IMR-90 (cell line): ENCODE data around the gene GH2. TPM values are rescaled to one million over a fixed set of nuclear protein-coding genes. Genes with fewer than 3 reads are reported as not detected.

Experiments used
- ATAC-seq: fragments of 200-7000 bp; cut with Tn5 transposase; 2 replicates; pipeline ENCODE4 v1.9.1; 2020; ENCODE audit warnings: low read depth, mild to moderate bottlenecking, moderate library complexity
- BruUV-seq: library from RNA; stranded (reverse); fragments of 400-500 nt; replicated peaks from 2 replicates; lab custom pipeline; 2021; lab: Mats Ljungman, UMichigan
- CTCF ChIA-PET: fragments of 300-600 bp; formaldehyde crosslinking; extraction: SDS; loops from one replicate; lab custom pipeline; 2021; ENCODE audit warnings: antibody characterized with exemption; lab: Yijun Ruan, JAX
- POLR2A ChIA-PET: fragments of 300-600 bp; sonication (Branson Sonifier 250); formaldehyde crosslinking; loops from one replicate; lab custom pipeline; 2022; ENCODE audit warnings: antibody characterized with exemption; ENCODE audit not compliant: unreplicated experiment; lab: Charles Lee
- DNase-seq: peaks from one replicate; pipeline ENCODE4 v3.0.0; 2013
- H2AFZ ChIP-seq: replicated peaks from 2 replicates; pipeline ENCODE3; 2013; ENCODE audit warnings: low read length, mild to moderate bottlenecking; ENCODE audit not compliant: poor library complexity
- H2AK5ac ChIP-seq: 2 replicates; pipeline ENCODE4 v1.6.1; 2013; ENCODE audit warnings: low read depth, low read length, inconsistent platforms
- H2AK9ac ChIP-seq: replicated peaks from 2 replicates; pipeline ENCODE3; 2013; ENCODE audit warnings: mild to moderate bottlenecking, low read depth, low read length, moderate library complexity; ENCODE audit not compliant: poor library complexity
- H2BK120ac ChIP-seq: 2 replicates; pipeline ENCODE4 v1.6.1; 2013; ENCODE audit warnings: low read depth, low read length, inconsistent platforms
- H2BK15ac ChIP-seq: 3 replicates; pipeline ENCODE4 v1.6.1; 2013; ENCODE audit warnings: low read depth, low read length, inconsistent platforms
- H2BK20ac ChIP-seq: 2 replicates; pipeline ENCODE4 v1.6.1; 2013; ENCODE audit warnings: low read depth, mild to moderate bottlenecking, inconsistent platforms, low read length, moderate library complexity
- H2BK5ac ChIP-seq: 2 replicates; pipeline ENCODE4 v1.6.1; 2013; ENCODE audit warnings: mild to moderate bottlenecking, low read depth, low read length, inconsistent platforms; ENCODE audit not compliant: poor library complexity, severe bottlenecking
- H3K14ac ChIP-seq: replicated peaks from 2 replicates; pipeline ENCODE4 v1.6.1; 2013; ENCODE audit warnings: low read depth, low read length, inconsistent platforms
- H3K18ac ChIP-seq: 2 replicates; pipeline ENCODE4 v1.6.1; 2013; ENCODE audit warnings: low read depth, low read length, control low read depth
- H3K23ac ChIP-seq: 2 replicates; pipeline ENCODE4 v1.6.1; 2013; ENCODE audit warnings: low read depth, low read length, inconsistent platforms
- H3K27ac ChIP-seq: 2 replicates; pipeline ENCODE4 v1.5.1; 2013; ENCODE audit warnings: mild to moderate bottlenecking, control low read depth, low read length; ENCODE audit not compliant: insufficient read depth
- H3K27me3 ChIP-seq: 2 replicates; pipeline ENCODE4 v1.6.1; 2013; ENCODE audit warnings: low read length; ENCODE audit not compliant: control insufficient read depth, insufficient read depth
- H3K36me3 ChIP-seq: 2 replicates; pipeline ENCODE4 v1.6.1; 2013; ENCODE audit warnings: low read length, mixed read lengths; ENCODE audit not compliant: control insufficient read depth, insufficient read depth
- H3K4ac ChIP-seq: 2 replicates; pipeline ENCODE4 v1.6.1; 2013; ENCODE audit warnings: low read depth, low read length, inconsistent platforms
- H3K4me1 ChIP-seq: 2 replicates; pipeline ENCODE4 v1.6.1; 2013; ENCODE audit warnings: low read length, mixed read lengths; ENCODE audit not compliant: control insufficient read depth, insufficient read depth
- H3K4me2 ChIP-seq: 2 replicates; pipeline ENCODE4 v1.6.1; 2013; ENCODE audit warnings: low read depth, mild to moderate bottlenecking, control low read depth, low read length, moderate library complexity
- H3K4me3 ChIP-seq: 2 replicates; pipeline ENCODE4 v1.5.1; 2013; ENCODE audit warnings: low read depth, mild to moderate bottlenecking, control low read depth, low read length, moderate library complexity; ENCODE audit not compliant: insufficient read depth
- H3K56ac ChIP-seq: 2 replicates; pipeline ENCODE4 v1.6.1; 2013; ENCODE audit warnings: low read length, inconsistent platforms; ENCODE audit not compliant: insufficient read depth; ENCODE audit errors: extremely low read depth
- H3K79me1 ChIP-seq, 2 experiments: 2 replicates each; pipeline ENCODE4 v1.6.1; 2013; ENCODE audit warnings: low read length in 2 of 2, inconsistent platforms in 1 of 2, low read depth in 1 of 2
- H3K9ac ChIP-seq: 2 replicates; pipeline ENCODE4 v1.6.1; 2013; ENCODE audit warnings: low read depth, low read length, control low read depth
- H3K9me1 ChIP-seq: 2 replicates; pipeline ENCODE4 v1.6.1; 2013; ENCODE audit warnings: low read length, inconsistent platforms; ENCODE audit not compliant: insufficient read depth
- H3K9me3 ChIP-seq: 2 replicates; pipeline ENCODE4 v1.6.1; 2013; ENCODE audit warnings: low read length; ENCODE audit not compliant: control insufficient read depth, insufficient read depth
- H4K20me1 ChIP-seq: 2 replicates; pipeline ENCODE4 v1.6.1; 2013; ENCODE audit warnings: low read length, inconsistent platforms; ENCODE audit not compliant: insufficient read depth
- H4K5ac ChIP-seq: 2 replicates; pipeline ENCODE4 v1.6.1; 2013; ENCODE audit warnings: mild to moderate bottlenecking, low read depth, low read length, control low read depth
- H4K8ac ChIP-seq, 2 experiments: 2 replicates each; pipeline ENCODE4 v1.6.1; 2013; ENCODE audit warnings: low read depth in 2 of 2, low read length in 2 of 2, control low read depth in 1 of 2, inconsistent platforms in 1 of 2
- H4K91ac ChIP-seq: 2 replicates; pipeline ENCODE4 v1.6.1; 2013; ENCODE audit warnings: low read depth, low read length, inconsistent platforms; ENCODE audit not compliant: insufficient read depth
- BHLHE40 ChIP-seq: fragments of 150-350 bp; IDR thresholded peaks from 2 replicates; pipeline ENCODE4 v1.6.1; 2016; ENCODE audit warnings: mild to moderate bottlenecking, low read depth, low read length
- CEBPB ChIP-seq: IDR thresholded peaks from 2 replicates; pipeline ENCODE4 v1.6.1; 2012; ENCODE audit warnings: low read depth, low read length, improper control_type of control experiment
- CHD1 ChIP-seq: IDR thresholded peaks from 2 replicates; pipeline ENCODE4 v1.6.1; 2012; ENCODE audit warnings: low read depth, low read length, improper control_type of control experiment
- CTCF ChIP-seq: conservative IDR thresholded peaks from 2 replicates; pipeline ENCODE4 v1.5.1; 2012; ENCODE audit warnings: mild to moderate bottlenecking, low read depth, low read length, improper control_type of control experiment
- ELK1 ChIP-seq: fragments of 150-350 bp; IDR thresholded peaks from 2 replicates; pipeline ENCODE4 v1.6.1; 2016; ENCODE audit warnings: low read depth, mild to moderate bottlenecking, low read length, moderate library complexity, borderline replicate concordance
- FOS ChIP-seq: fragments of 150-350 bp; IDR thresholded peaks from 2 replicates; pipeline ENCODE4 v1.6.1; 2016; ENCODE audit warnings: low read depth, low read length
- MAFK ChIP-seq: IDR thresholded peaks from 2 replicates; pipeline ENCODE4 v1.6.1; 2012; ENCODE audit warnings: low read depth, low read length, improper control_type of control experiment
- MAZ ChIP-seq: IDR thresholded peaks from 2 replicates; pipeline ENCODE4 v1.6.1; 2012; ENCODE audit warnings: low read depth, mild to moderate bottlenecking, low read length, improper control_type of control experiment, moderate library complexity, borderline replicate concordance
- MXI1 ChIP-seq: IDR thresholded peaks from 2 replicates; pipeline ENCODE4 v1.6.1; 2012; ENCODE audit warnings: low read depth, mild to moderate bottlenecking, low read length, moderate library complexity, borderline replicate concordance
- NFE2L2 ChIP-seq: fragments of 150-350 bp; IDR thresholded peaks from 2 replicates; pipeline ENCODE4 v1.6.1; 2016; ENCODE audit warnings: low read depth, mild to moderate bottlenecking, low read length
- POLR2A ChIP-seq: IDR thresholded peaks from 2 replicates; pipeline ENCODE4 v1.6.1; 2012; ENCODE audit warnings: mild to moderate bottlenecking, low read depth, low read length
- RAD21 ChIP-seq: IDR thresholded peaks from 2 replicates; pipeline ENCODE4 v1.6.1; 2012; ENCODE audit warnings: low read length, improper control_type of control experiment
- RCOR1 ChIP-seq: IDR thresholded peaks from 2 replicates; pipeline ENCODE4 v1.6.1; 2012; ENCODE audit warnings: mild to moderate bottlenecking, low read length, improper control_type of control experiment; ENCODE audit not compliant: insufficient replicate concordance
- RFX5 ChIP-seq: IDR thresholded peaks from 2 replicates; pipeline ENCODE4 v1.8.0; 2012; ENCODE audit warnings: low read depth, mild to moderate bottlenecking, low read length, moderate library complexity
- SMC3 ChIP-seq: fragments of 150-350 bp; IDR thresholded peaks from 2 replicates; pipeline ENCODE4 v1.6.1; 2016; ENCODE audit warnings: low read depth, mild to moderate bottlenecking, antibody characterized with exemption, low read length, moderate library complexity
- USF2 ChIP-seq: fragments of 150-350 bp; IDR thresholded peaks from 2 replicates; pipeline ENCODE4 v1.6.1; 2017; ENCODE audit warnings: mild to moderate bottlenecking, antibody characterized with exemption, low read length, low read depth
- WGBS, 2 experiments: methylation state at CpG; one replicate each; pipeline versions ENCODE4 v1.1.5 to v1.1.7; 2013; ENCODE audit warnings: missing lambda C conversion rate in 2 of 2; ENCODE audit not compliant: insufficient read length in 1 of 2; ENCODE audit errors: extremely low coverage in 2 of 2; 5-methylcytosine and 5-hydroxymethylcytosine counted together
- dilution Hi-C: fragments of 300-500 bp; cut with HindIII; formaldehyde crosslinking; loops from one replicate; pipeline ENCODE4 v1.14.3; 2018; ENCODE audit warnings: low sequenced_read_pairs; ENCODE audit not compliant: unreplicated experiment
- in situ Hi-C: fragments of 300-500 bp; cut with MboI; formaldehyde crosslinking; loops from 3 replicates; pipeline ENCODE4 v1.14.3; 2019; ENCODE audit warnings: low sequenced_read_pairs, inconsistent platforms, mixed read lengths
- intact Hi-C: fragments of 100-400 bp; cut with micrococcal nuclease; formaldehyde crosslinking; loops from 2 replicates; pipeline ENCODE4 v1.10.0; 2022
- polyA plus RNA-seq, 3 experiments: library from polyadenylated mRNA; depleted of rRNA; stranded (reverse); fragments of >200 nt; gene quantifications; 2 replicates each; pipeline ENCODE4 v1.2.3, GENCODE V29; 2012; ENCODE audit warnings: low replicate concordance in 1 of 3
- total RNA-seq: library from RNA; depleted of rRNA; stranded (reverse); fragments of >200 nt; gene quantifications from 2 replicates; pipeline ENCODE4 v1.2.3, GENCODE V29; 2012

GH2 gene
- total and polyA plus RNA-seq, 2 of the 4 experiments (the other 2 are of a cell fraction), result not detected

GRCh38 chr17:63855185-63855584 is 26.6 kb downstream of the GH2 start:
- H2BK15ac ChIP-seq, result no peak overlapping the region
- no peak overlapping the region for H2AK5ac ChIP-seq
- in situ Hi-C loops (no loop called here), dilution Hi-C loops (no loop called here), intact Hi-C loops (no loop called here)
- no peak overlapping the region for H3K23ac ChIP-seq
- no peak overlapping the region for H3K4me3 ChIP-seq
- no peaks in the 10 kb centered on the region for H3K9me3 ChIP-seq
- H4K5ac ChIP-seq, result no peak overlapping the region
- no peak for TF ChIP-seq CTCF
- no peak for TF ChIP-seq RAD21
- TF ChIP-seq ELK1, result no peak
- no peak for TF ChIP-seq BHLHE40
- TF ChIP-seq POLR2A, result no peak
- no peak for TF ChIP-seq RCOR1
- TF ChIP-seq MXI1, result no peak
- no peak for TF ChIP-seq CEBPB
- TF ChIP-seq MAFK, result no peak
- TF ChIP-seq SMC3, result no peak
- TF ChIP-seq RFX5, result no peak
- no peak for TF ChIP-seq CHD1
- TF ChIP-seq MAZ, result no peak
- no peak for TF ChIP-seq NFE2L2
- no peak for TF ChIP-seq USF2
- no peak for TF ChIP-seq FOS
- H3K79me1 ChIP-seq, result no peaks in the 10 kb centered on the region
- no peak overlapping the region for H3K9ac ChIP-seq
- no peak overlapping the region for H2BK120ac ChIP-seq
- no peak overlapping the region for H3K18ac ChIP-seq
- H3K27ac ChIP-seq, result no peak overlapping the region
- BruUV-seq, result no TSS peak
- no peaks in the 10 kb centered on the region for H4K20me1 ChIP-seq
- no peak overlapping the region for H3K56ac ChIP-seq
- no peak overlapping the region for H2BK5ac ChIP-seq
- no peak overlapping the region for H3K14ac ChIP-seq
- WGBS, 2 experiments, result 100% methylated on average over 5 of the region's 8 CpGs; no CpG with 5 or more reads in 1 of the 2 experiments
- ChIA-PET CTCF (no interaction called here), POLR2A (no interaction called here)
- no peak overlapping the region for H2BK20ac ChIP-seq
- H3K4ac ChIP-seq, result no peak overlapping the region
- H3K4me2 ChIP-seq, result no peak overlapping the region
- no peaks in the 10 kb centered on the region for H3K9me1 ChIP-seq
- no peak overlapping the region for H4K8ac ChIP-seq
- DNase-seq, result no peak
- no peak overlapping the region for H2AK9ac ChIP-seq
- H3K4me1 ChIP-seq, result no peaks in the 10 kb centered on the region
- no peak overlapping the region for H2AFZ ChIP-seq
- peaks cover 34% of the 10 kb centered on the region for H3K27me3 ChIP-seq
- H3K36me3 ChIP-seq, result no peaks in the 10 kb centered on the region
- H4K91ac ChIP-seq, result no peak overlapping the region
- no peak for ATAC-seq
